ENCODE measurements around the gene NQO1. TPM values are rescaled to one million over a fixed set of nuclear protein-coding genes. Genes with fewer than 3 reads are reported as not detected.

Gene NQO1
- total and polyA plus RNA-seq, 2 of the 13 experiments (the other 11 are each of a cell fraction or from before 2014, with no cell fraction given), result 464 to 1,060 TPM

DNA sequence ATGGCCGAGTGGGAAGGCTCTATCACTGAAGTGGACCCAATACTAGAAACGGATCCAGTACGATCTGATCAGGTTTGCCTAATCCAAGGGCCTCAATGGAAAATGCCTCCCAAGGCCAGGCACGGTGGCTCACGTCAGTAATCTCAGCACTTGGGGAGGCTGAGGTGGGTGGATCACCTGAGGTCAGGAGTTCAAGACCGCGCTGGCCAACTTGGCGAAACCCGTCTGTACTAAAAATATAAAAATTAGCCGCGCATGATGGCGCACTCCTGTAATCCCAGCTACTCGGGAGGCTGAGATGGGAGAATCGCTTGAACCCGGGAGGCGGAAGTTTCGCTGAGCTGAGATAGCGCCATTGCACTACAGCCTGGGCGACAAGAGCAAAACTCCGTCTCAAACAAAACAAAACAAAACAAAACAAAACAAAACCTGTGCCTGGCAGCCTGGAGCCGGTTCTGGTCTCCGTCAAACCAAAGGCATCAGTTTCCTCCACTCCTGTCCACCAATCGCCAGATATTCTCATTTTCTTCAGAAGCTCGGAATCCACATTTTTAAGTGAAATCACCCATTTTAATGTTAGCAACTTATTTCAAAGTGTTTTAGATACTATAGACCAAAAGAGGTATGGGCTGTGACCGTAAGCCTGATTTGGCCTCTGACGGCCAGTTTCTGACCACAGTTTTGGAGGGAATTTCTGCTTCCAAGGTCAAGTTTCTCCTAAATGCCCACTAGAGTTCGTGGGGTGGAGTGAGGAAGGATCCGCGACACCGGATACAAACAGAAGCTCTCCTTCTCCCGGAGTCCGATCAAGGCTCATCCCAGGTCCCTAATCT lies 664 bp downstream of the NQO1 start:
- Histone ChIP-seq H3K9ac (ENCODE audit: insufficient read depth, low read depth, low read length) (peak overlapping the region; percentile 83), H3K4me2 (ENCODE audit: low read depth, low read length) (peak overlapping the region; percentile 97), H3K4me3 (replicated peaks in 1 of 3; ENCODE audit: insufficient read depth in 1 of 3, low read depth in 2 of 3, low read length in 3 of 3) (peak overlapping the region; percentile 58 to 72 (median 72)), H3K4me1 (ENCODE audit: insufficient read depth, low read length) (peaks cover 79% of the 10 kb centered on the region), H2AFZ (ENCODE audit: low read length) (no peak overlapping the region), H3K27ac (ENCODE audit: extremely low read length, insufficient read depth, low read length) (peak overlapping the region; percentile 87), H3K36me3 (replicated peaks in 1 of 2; ENCODE audit: control insufficient read depth in 1 of 2, insufficient read depth in 2 of 2, low read length in 2 of 2) (peaks cover 2 to 9% of the 10 kb centered on the region in 2 experiments; a peak in 3 of 5 replicates), H3K27me3 (ENCODE audit: control insufficient read depth in 1 of 2, insufficient read depth in 2 of 2, low read length in 2 of 2) (no peaks in the 10 kb centered on the region), H4K20me1 (ENCODE audit: insufficient read depth, low read length) (no peaks in the 10 kb centered on the region), H3K9me3 (ENCODE audit: low read length) (no peaks in the 10 kb centered on the region), H3K79me2 (ENCODE audit: insufficient read depth, low read length) (peaks cover 62% of the 10 kb centered on the region)
- CTCF ChIA-PET (ENCODE audit: low intra/inter-chr PET ratio, low total read pairs), result no interaction called here
- in situ Hi-C loops (cut with HindIII; ENCODE audit: extremely low pct_ligation_motif_present, low pct_unique_long_range_greater_than_20kb) (no loop called here), intact Hi-C loops (cut with micrococcal nuclease; ENCODE audit: unreplicated experiment) (loop anchor here (1.0 kb wide), 1 partner anchor 29 kb away; the partner anchor contains the start of gene NOB1)
- POLR2A ChIA-PET, result interaction anchor here (0.8 to 10.0 kb wide), 15 partner anchors 10 to 395 kb away, joined by 3 to 211 read pairs (median 6); partner anchors contain the start of genes NOB1 and WWP2
- FAIRE-seq (no peak), DNase-seq (ENCODE audit: low spot score) (peak; percentile 28), ATAC-seq (no peak)
- WGBS (ENCODE audit: low lambda C conversion rate), result 47% methylated on average over 32 of the region's 32 CpGs
- TSS peak; percentile 74 for BruUV-seq (replicated peaks)
- TF ChIP-seq ZNF749 (CRISPR knock-in tag; IDR thresholded peaks at IDR 0.05; ENCODE audit: borderline replicate concordance) (peak; percentile 35; the same call in 1 of the 2 replicates), ZNF263 (CRISPR knock-in tag; IDR thresholded peaks at IDR 0.05) (0 out of 2 replicates have a peak, but pooled peaks have one; percentile 24), ZFY (CRISPR knock-in tag; IDR thresholded peaks at IDR 0.05) (0 out of 2 replicates have a peak, but pooled peaks have one; percentile 36), ZNF607 (CRISPR knock-in tag; IDR thresholded peaks at IDR 0.05; ENCODE audit: borderline replicate concordance) (peak; percentile 85; the same call in 1 of the 2 replicates), SIN3A (IDR thresholded peaks at IDR 0.05; ENCODE audit: borderline replicate concordance, low read depth, low read length) (peak; percentile 36; the same call in 1 of the 2 replicates), ZNF598 (CRISPR knock-in tag; IDR thresholded peaks at IDR 0.05; ENCODE audit: borderline replicate concordance) (no peak), KAT7 (CRISPR knock-in tag; IDR thresholded peaks at IDR 0.05; ENCODE audit: borderline replicate concordance) (0 out of 2 replicates have a peak, but pooled peaks have one; percentile 26), ARID3A (IDR thresholded peaks at IDR 0.05; ENCODE audit: low read depth, low read length) (no peak), ZNF484 (CRISPR knock-in tag; IDR thresholded peaks at IDR 0.05; ENCODE audit: borderline replicate concordance, low read depth) (no peak), NFKB2 (CRISPR knock-in tag; IDR thresholded peaks at IDR 0.05; ENCODE audit: borderline replicate concordance) (0 out of 2 replicates have a peak, but pooled peaks have one; percentile 43)
- TF ChIP-seq, protein P1, sequence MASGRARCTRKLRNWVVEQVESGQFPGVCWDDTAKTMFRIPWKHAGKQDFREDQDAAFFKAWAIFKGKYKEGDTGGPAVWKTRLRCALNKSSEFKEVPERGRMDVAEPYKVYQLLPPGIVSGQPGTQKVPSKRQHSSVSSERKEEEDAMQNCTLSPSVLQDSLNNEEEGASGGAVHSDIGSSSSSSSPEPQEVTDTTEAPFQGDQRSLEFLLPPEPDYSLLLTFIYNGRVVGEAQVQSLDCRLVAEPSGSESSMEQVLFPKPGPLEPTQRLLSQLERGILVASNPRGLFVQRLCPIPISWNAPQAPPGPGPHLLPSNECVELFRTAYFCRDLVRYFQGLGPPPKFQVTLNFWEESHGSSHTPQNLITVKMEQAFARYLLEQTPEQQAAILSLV (CRISPR knock-in tag; IDR thresholded peaks at IDR 0.05; ENCODE audit: borderline replicate concordance), result no peak
- TF ChIP-seq, protein P2, sequence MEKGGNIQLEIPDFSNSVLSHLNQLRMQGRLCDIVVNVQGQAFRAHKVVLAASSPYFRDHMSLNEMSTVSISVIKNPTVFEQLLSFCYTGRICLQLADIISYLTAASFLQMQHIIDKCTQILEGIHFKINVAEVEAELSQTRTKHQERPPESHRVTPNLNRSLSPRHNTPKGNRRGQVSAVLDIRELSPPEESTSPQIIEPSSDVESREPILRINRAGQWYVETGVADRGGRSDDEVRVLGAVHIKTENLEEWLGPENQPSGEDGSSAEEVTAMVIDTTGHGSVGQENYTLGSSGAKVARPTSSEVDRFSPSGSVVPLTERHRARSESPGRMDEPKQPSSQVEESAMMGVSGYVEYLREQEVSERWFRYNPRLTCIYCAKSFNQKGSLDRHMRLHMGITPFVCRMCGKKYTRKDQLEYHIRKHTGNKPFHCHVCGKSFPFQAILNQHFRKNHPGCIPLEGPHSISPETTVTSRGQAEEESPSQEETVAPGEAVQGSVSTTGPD (CRISPR knock-in tag; IDR thresholded peaks at IDR 0.05), result 0 out of 2 replicates have a peak, but pooled peaks have one; percentile 56
- TF ChIP-seq, protein P3, sequence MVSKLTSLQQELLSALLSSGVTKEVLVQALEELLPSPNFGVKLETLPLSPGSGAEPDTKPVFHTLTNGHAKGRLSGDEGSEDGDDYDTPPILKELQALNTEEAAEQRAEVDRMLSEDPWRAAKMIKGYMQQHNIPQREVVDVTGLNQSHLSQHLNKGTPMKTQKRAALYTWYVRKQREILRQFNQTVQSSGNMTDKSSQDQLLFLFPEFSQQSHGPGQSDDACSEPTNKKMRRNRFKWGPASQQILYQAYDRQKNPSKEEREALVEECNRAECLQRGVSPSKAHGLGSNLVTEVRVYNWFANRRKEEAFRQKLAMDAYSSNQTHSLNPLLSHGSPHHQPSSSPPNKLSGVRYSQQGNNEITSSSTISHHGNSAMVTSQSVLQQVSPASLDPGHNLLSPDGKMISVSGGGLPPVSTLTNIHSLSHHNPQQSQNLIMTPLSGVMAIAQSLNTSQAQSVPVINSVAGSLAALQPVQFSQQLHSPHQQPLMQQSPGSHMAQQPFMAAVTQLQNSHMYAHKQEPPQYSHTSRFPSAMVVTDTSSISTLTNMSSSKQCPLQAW (CRISPR knock-in tag; IDR thresholded peaks at IDR 0.05), result peak; percentile 48; the same call in 1 of the 2 replicates
- TF ChIP-seq, protein P4, sequence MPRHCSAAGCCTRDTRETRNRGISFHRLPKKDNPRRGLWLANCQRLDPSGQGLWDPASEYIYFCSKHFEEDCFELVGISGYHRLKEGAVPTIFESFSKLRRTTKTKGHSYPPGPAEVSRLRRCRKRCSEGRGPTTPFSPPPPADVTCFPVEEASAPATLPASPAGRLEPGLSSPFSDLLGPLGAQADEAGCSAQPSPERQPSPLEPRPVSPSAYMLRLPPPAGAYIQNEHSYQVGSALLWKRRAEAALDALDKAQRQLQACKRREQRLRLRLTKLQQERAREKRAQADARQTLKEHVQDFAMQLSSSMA (CRISPR knock-in tag; IDR thresholded peaks at IDR 0.05), result no peak

All from HepG2 (cell line).